DOHH2 (cell line): Measurements from ENCODE around the gene TACC2.

Experiments
- H3F3A ChIP-seq: fragments of 200-600 bp; sonication (generic), shearing (Covaris generic); 2 replicates; pipeline ENCODE4 v1.6.0; 2016; ENCODE audit warnings: antibody characterized with exemption, mild to moderate bottlenecking; ENCODE audit not compliant: control insufficient read depth, insufficient read depth
- H3K27ac ChIP-seq: fragments of 200-600 bp; sonication (generic); 2 replicates; pipeline ENCODE4 v1.5.1; 2014; ENCODE audit warnings: low read depth, mild to moderate bottlenecking, low read length, moderate library complexity
- H3K27me3 ChIP-seq: fragments of 200-600 bp; sonication (generic); 2 replicates; pipeline ENCODE4 v1.6.1; 2014; ENCODE audit warnings: mild to moderate bottlenecking, low read length, mixed read lengths; ENCODE audit not compliant: control insufficient read depth
- H3K36me3 ChIP-seq: fragments of 200-600 bp; sonication (generic); 2 replicates; pipeline ENCODE4 v1.6.1; 2014; ENCODE audit warnings: mild to moderate bottlenecking, low read length, moderate library complexity, mixed read lengths; ENCODE audit not compliant: control insufficient read depth
- H3K4me1 ChIP-seq: fragments of 200-600 bp; sonication (generic); 2 replicates; pipeline ENCODE4 v1.6.1; 2014; ENCODE audit warnings: mild to moderate bottlenecking, low read length, mixed read lengths; ENCODE audit not compliant: control insufficient read depth
- H3K4me2 ChIP-seq: fragments of 200-600 bp; sonication (generic); 2 replicates; pipeline ENCODE4 v1.6.0; 2014; ENCODE audit warnings: mild to moderate bottlenecking, low read length, moderate library complexity
- H3K4me3 ChIP-seq: fragments of 200-600 bp; sonication (generic); 2 replicates; pipeline ENCODE4 v1.5.1; 2014; ENCODE audit warnings: mild to moderate bottlenecking, low read length, mixed read lengths
- H3K79me2 ChIP-seq: fragments of 200-600 bp; sonication (generic); 2 replicates; pipeline ENCODE4 v1.6.1; 2014; ENCODE audit warnings: mild to moderate bottlenecking, low read length, mixed read lengths; ENCODE audit not compliant: control insufficient read depth
- H3K9me2 ChIP-seq: fragments of 200-600 bp; sonication (generic); replicated peaks from 2 replicates; pipeline ENCODE4 v1.6.1; 2014; ENCODE audit warnings: mild to moderate bottlenecking, low read length, mixed read lengths; ENCODE audit not compliant: control insufficient read depth
- H3K9me3 ChIP-seq: fragments of 200-600 bp; sonication (generic); 2 replicates; pipeline ENCODE4 v1.6.1; 2014; ENCODE audit warnings: antibody characterized with exemption, low read length, mixed read lengths; ENCODE audit not compliant: control insufficient read depth, insufficient read depth
- H4K20me1 ChIP-seq: fragments of 200-600 bp; sonication (generic); 2 replicates; pipeline ENCODE4 v1.6.0; 2014; ENCODE audit warnings: low read depth, mild to moderate bottlenecking, antibody characterized with exemption, low read length, moderate library complexity; ENCODE audit not compliant: control insufficient read depth, insufficient read depth
- CTCF ChIP-seq: fragments of 200-600 bp; sonication (generic); IDR thresholded peaks from one replicate; pipeline ENCODE4 v1.5.1; 2014; ENCODE audit warnings: antibody characterized with exemption, mild to moderate bottlenecking, low read depth, low read length; ENCODE audit not compliant: poor library complexity, severe bottlenecking
- EZH2phosphoT487 ChIP-seq: fragments of 200-600 bp; sonication (generic); IDR thresholded peaks from 2 replicates; pipeline ENCODE4 v1.6.1; 2017; ENCODE audit warnings: borderline replicate concordance, mild to moderate bottlenecking, antibody characterized with exemption, low read length, moderate library complexity, mixed read lengths

Gene TACC2

GRCh38 chr10:122216047-122216446 is 227.1 kb downstream of the TACC2 start:
- Histone ChIP-seq H3K27me3 (no peaks in the 10 kb centered on the region), H3K27ac (no peak overlapping the region), H4K20me1 (no peaks in the 10 kb centered on the region), H3K9me2 (no peaks in the 10 kb centered on the region), H3K79me2 (no peaks in the 10 kb centered on the region), H3K9me3 (no peaks in the 10 kb centered on the region), H3K4me3 (no peak overlapping the region), H3K4me1 (no peaks in the 10 kb centered on the region), H3F3A (no peaks in the 10 kb centered on the region), H3K36me3 (no peaks in the 10 kb centered on the region), H3K4me2 (no peak overlapping the region)
- no peak for TF ChIP-seq CTCF
- no peak for TF ChIP-seq EZH2phosphoT487

- Histone ChIP-seq H3K27ac (no peak overlapping the region), H3K4me2 (no peak overlapping the region), H3K79me2 (no peaks in the 10 kb centered on the region), H3K4me1 (no peaks in the 10 kb centered on the region), H3K9me3 (no peaks in the 10 kb centered on the region), H3F3A (no peaks in the 10 kb centered on the region), H4K20me1 (no peaks in the 10 kb centered on the region), H3K27me3 (no peaks in the 10 kb centered on the region), H3K36me3 (no peaks in the 10 kb centered on the region), H3K4me3 (no peak overlapping the region), H3K9me2 (no peaks in the 10 kb centered on the region)
- no peak for TF ChIP-seq EZH2phosphoT487
- no peak for TF ChIP-seq CTCF
Measured at GRCh38 chr10:122219340-122219739, 230.4 kb downstream of the TACC2 start.

- H3K4me2 ChIP-seq = no peak overlapping the region
- H3F3A ChIP-seq = no peaks in the 10 kb centered on the region
- H3K79me2 ChIP-seq = no peaks in the 10 kb centered on the region
- no peaks in the 10 kb centered on the region for H3K4me1 ChIP-seq
- no peaks in the 10 kb centered on the region for H3K36me3 ChIP-seq
- H4K20me1 ChIP-seq = no peaks in the 10 kb centered on the region
- no peak overlapping the region for H3K27ac ChIP-seq
- no peak overlapping the region for H3K4me3 ChIP-seq
- no peaks in the 10 kb centered on the region for H3K9me2 ChIP-seq
- H3K27me3 ChIP-seq = no peaks in the 10 kb centered on the region
- TF ChIP-seq CTCF (no peak), EZH2phosphoT487 (no peak)
- no peaks in the 10 kb centered on the region for H3K9me3 ChIP-seq
Measured at GRCh38 chr10:122220736-122221135, 231.8 kb downstream of the TACC2 start.

- Histone ChIP-seq H3K4me2 (no peak overlapping the region), H3K9me3 (no peaks in the 10 kb centered on the region), H4K20me1 (no peaks in the 10 kb centered on the region), H3K27me3 (no peaks in the 10 kb centered on the region), H3K79me2 (no peaks in the 10 kb centered on the region), H3K4me3 (no peak overlapping the region), H3K36me3 (no peaks in the 10 kb centered on the region), H3F3A (no peaks in the 10 kb centered on the region), H3K9me2 (no peaks in the 10 kb centered on the region), H3K4me1 (no peaks in the 10 kb centered on the region), H3K27ac (no peak overlapping the region)
- TF ChIP-seq EZH2phosphoT487 (no peak), CTCF (no peak)
Measured at GRCh38 chr10:122221958-122222357, 233.0 kb downstream of the TACC2 start.
